ENCODE measurements around the gene SLC35A4. TPM values are rescaled to one million over a fixed set of nuclear protein-coding genes. Genes with fewer than 3 reads are reported as not detected.

The SLC35A4 gene
- total RNA-seq, 2 donors from 2014 or later = 61.6 to 68.9 TPM

DNA sequence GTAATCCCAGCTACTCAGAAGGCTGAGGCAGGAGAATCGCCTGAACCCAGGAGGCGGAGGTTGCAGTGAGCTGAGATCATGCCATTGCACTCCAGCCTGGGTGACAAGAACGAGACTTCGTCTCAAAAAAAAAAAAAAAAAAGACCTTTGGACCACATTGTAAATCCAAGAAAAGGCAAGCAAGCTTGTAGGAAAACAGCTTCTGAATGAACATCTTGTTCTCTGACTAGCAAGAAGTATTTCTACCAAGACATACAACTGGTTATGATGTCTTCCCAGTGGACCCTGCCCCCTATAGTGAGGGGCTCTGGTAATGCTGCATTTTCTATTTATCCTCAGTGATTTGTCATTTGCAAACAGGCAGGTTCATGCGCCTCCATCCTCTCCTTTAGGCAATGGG, 21.7 kb upstream of the SLC35A4 start:
- Mint-ChIP-seq H3K27ac (no peak overlapping the region), H3K36me3 (ENCODE audit: low read depth) (peaks cover 66% of the 10 kb centered on the region), H3K9me3 (no peaks in the 10 kb centered on the region), H3K4me3 (no peak overlapping the region), H3K27me3 (ENCODE audit: insufficient read depth) (no peaks in the 10 kb centered on the region), H3K4me1 (peaks cover 10% of the 10 kb centered on the region)
- Histone ChIP-seq H3K27me3 (ENCODE audit: control insufficient read depth, insufficient read depth, low read length, poor library complexity, severe bottlenecking) (no peaks in the 10 kb centered on the region), H3K36me3 (ENCODE audit: control insufficient read depth, insufficient read depth, low read length) (peaks cover 75% of the 10 kb centered on the region), H3K4me3 (ENCODE audit: low read length) (no peak overlapping the region), H3K9ac (ENCODE audit: extremely low read depth, low read length, poor library complexity, severe bottlenecking) (no peak overlapping the region), H3K9me3 (ENCODE audit: control insufficient read depth, low read length) (no peaks in the 10 kb centered on the region), H3K4me1 (ENCODE audit: control insufficient read depth, insufficient read depth, low read length) (peaks cover 12% of the 10 kb centered on the region), H3K27ac (ENCODE audit: low read depth, low read length) (no peak overlapping the region)
- TF ChIP-seq, protein P1, sequence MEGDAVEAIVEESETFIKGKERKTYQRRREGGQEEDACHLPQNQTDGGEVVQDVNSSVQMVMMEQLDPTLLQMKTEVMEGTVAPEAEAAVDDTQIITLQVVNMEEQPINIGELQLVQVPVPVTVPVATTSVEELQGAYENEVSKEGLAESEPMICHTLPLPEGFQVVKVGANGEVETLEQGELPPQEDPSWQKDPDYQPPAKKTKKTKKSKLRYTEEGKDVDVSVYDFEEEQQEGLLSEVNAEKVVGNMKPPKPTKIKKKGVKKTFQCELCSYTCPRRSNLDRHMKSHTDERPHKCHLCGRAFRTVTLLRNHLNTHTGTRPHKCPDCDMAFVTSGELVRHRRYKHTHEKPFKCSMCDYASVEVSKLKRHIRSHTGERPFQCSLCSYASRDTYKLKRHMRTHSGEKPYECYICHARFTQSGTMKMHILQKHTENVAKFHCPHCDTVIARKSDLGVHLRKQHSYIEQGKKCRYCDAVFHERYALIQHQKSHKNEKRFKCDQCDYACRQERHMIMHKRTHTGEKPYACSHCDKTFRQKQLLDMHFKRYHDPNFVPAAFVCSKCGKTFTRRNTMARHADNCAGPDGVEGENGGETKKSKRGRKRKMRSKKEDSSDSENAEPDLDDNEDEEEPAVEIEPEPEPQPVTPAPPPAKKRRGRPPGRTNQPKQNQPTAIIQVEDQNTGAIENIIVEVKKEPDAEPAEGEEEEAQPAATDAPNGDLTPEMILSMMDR (conservative IDR thresholded peaks at IDR 0.05) = no peak
- 92 to 98% methylated on average over 5 of the region's 5 CpGs for WGBS, 2 experiments (ENCODE audit: insufficient coverage in 1 of 2, insufficient read length in 1 of 2)
- DNase-seq = no peak

- no peak for DNase-seq
- Histone ChIP-seq H3K27ac (ENCODE audit: low read depth, low read length) (no peak overlapping the region), H3K9me3 (ENCODE audit: control insufficient read depth, low read length) (no peaks in the 10 kb centered on the region), H3K27me3 (ENCODE audit: control insufficient read depth, insufficient read depth, low read length, poor library complexity, severe bottlenecking) (no peaks in the 10 kb centered on the region), H3K36me3 (ENCODE audit: control insufficient read depth, insufficient read depth, low read length) (peaks cover 74% of the 10 kb centered on the region), H3K4me3 (ENCODE audit: low read length) (no peak overlapping the region), H3K9ac (ENCODE audit: extremely low read depth, low read length, poor library complexity, severe bottlenecking) (no peak overlapping the region), H3K4me1 (ENCODE audit: control insufficient read depth, insufficient read depth, low read length) (peaks cover 18% of the 10 kb centered on the region)
- no peak overlapping the region for H3K4me3 Mint-ChIP-seq
- TF ChIP-seq, protein P1 (conservative IDR thresholded peaks at IDR 0.05) = no peak
- 95% methylated on average over 7 of the region's 7 CpGs for WGBS, 2 experiments (ENCODE audit: insufficient coverage in 1 of 2, insufficient read length in 1 of 2)
- H3K9me3 Mint-ChIP-seq = no peaks in the 10 kb centered on the region
- peaks cover 21% of the 10 kb centered on the region for H3K4me1 Mint-ChIP-seq
- no peaks in the 10 kb centered on the region for H3K27me3 Mint-ChIP-seq (ENCODE audit: insufficient read depth)
- peaks cover 56% of the 10 kb centered on the region for H3K36me3 Mint-ChIP-seq (ENCODE audit: low read depth)
- H3K27ac Mint-ChIP-seq = no peak overlapping the region
Observed at GRCh38 chr5:140544986-140545385, 19.6 kb upstream of the SLC35A4 start.

GRCh38 chr5:140545606-140546005, 19.0 kb upstream of the SLC35A4 start:
- Mint-ChIP-seq H3K27me3 (ENCODE audit: insufficient read depth) (no peaks in the 10 kb centered on the region), H3K27ac (no peak overlapping the region), H3K4me3 (no peak overlapping the region), H3K9me3 (no peaks in the 10 kb centered on the region), H3K36me3 (ENCODE audit: low read depth) (peaks cover 56% of the 10 kb centered on the region), H3K4me1 (peaks cover 21% of the 10 kb centered on the region)
- peaks cover 18% of the 10 kb centered on the region for H3K4me1 ChIP-seq (ENCODE audit: control insufficient read depth, insufficient read depth, low read length)
- WGBS, 2 experiments (ENCODE audit: insufficient coverage in 1 of 2, insufficient read length in 1 of 2) = 88 to 89% methylated on average over 6 to 10 of the region's 10 CpGs
- no peak overlapping the region for H3K27ac ChIP-seq (ENCODE audit: low read depth, low read length)
- H3K36me3 ChIP-seq (ENCODE audit: control insufficient read depth, insufficient read depth, low read length) = peaks cover 74% of the 10 kb centered on the region
- no peaks in the 10 kb centered on the region for H3K9me3 ChIP-seq (ENCODE audit: control insufficient read depth, low read length)
- TF ChIP-seq, protein P1 (conservative IDR thresholded peaks at IDR 0.05) = no peak
- H3K27me3 ChIP-seq (ENCODE audit: control insufficient read depth, insufficient read depth, low read length, poor library complexity, severe bottlenecking) = no peaks in the 10 kb centered on the region
- H3K4me3 ChIP-seq (ENCODE audit: low read length) = no peak overlapping the region
- no peak overlapping the region for H3K9ac ChIP-seq (ENCODE audit: extremely low read depth, low read length, poor library complexity, severe bottlenecking)
- DNase-seq = no peak

All from endodermal cell (in vitro differentiated cells).